Omental fat pad (tissue), 4 donors: ENCODE results near the gene POLR3E. TPM values are rescaled to one million over a fixed set of nuclear protein-coding genes. Genes with fewer than 3 reads are reported as not detected.

Experiments used
- ATAC-seq: fragments of 150-250 bp; one replicate; pipeline ENCODE4 v1.9.1; 2016; ENCODE audit warnings: mild to moderate bottlenecking, moderate library complexity; ENCODE audit not compliant: low FRiP score
- DNase-seq: peaks from one replicate; pipeline ENCODE4 v3.0.0-alpha.2; 2019; ENCODE audit warnings: low spot score
- total RNA-seq, 4 donors: library from RNA; depleted of rRNA; stranded (reverse); fragments of >200 nt; gene quantifications; one replicate each; pipeline ENCODE4 v1.1.0, GENCODE V29; 2016
- TF ChIP-seq, protein P1 (sequence below), 3 donors: fragments of 450-650 bp; IDR thresholded peaks; one replicate each; pipeline ENCODE4 v1.5.1; 2016 to 2017; ENCODE audit warnings: antibody characterized with exemption in 3 of 3, mild to moderate bottlenecking in 3 of 3, moderate library complexity in 2 of 3

The POLR3E gene
- total RNA-seq, 4 donors from 2014 or later = 46.3 to 73.4 (median 54.0) TPM

DNA sequence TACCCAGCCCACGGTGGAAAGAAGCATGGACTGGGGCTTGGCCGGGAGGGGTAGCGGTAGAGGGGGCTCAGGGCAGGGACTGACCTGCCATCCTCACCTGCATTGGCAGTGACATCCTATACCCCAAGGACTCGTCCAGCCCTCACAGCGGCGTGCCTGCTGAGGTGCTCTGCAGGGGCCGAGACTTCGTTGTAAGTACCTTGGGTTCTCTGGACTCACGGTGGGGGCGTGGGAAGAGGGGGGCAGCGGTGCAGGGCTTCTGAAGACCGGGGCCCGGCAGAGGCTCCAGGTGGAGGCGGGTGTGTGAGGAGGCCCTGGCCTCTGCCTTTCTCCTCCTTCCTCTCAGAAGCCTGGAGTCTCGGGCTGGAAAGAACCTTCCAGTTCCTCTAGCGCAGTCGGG lies 25.5 kb downstream of the POLR3E start:
- no peak for DNase-seq
- TF ChIP-seq, protein P1, sequence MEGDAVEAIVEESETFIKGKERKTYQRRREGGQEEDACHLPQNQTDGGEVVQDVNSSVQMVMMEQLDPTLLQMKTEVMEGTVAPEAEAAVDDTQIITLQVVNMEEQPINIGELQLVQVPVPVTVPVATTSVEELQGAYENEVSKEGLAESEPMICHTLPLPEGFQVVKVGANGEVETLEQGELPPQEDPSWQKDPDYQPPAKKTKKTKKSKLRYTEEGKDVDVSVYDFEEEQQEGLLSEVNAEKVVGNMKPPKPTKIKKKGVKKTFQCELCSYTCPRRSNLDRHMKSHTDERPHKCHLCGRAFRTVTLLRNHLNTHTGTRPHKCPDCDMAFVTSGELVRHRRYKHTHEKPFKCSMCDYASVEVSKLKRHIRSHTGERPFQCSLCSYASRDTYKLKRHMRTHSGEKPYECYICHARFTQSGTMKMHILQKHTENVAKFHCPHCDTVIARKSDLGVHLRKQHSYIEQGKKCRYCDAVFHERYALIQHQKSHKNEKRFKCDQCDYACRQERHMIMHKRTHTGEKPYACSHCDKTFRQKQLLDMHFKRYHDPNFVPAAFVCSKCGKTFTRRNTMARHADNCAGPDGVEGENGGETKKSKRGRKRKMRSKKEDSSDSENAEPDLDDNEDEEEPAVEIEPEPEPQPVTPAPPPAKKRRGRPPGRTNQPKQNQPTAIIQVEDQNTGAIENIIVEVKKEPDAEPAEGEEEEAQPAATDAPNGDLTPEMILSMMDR (IDR thresholded peaks at IDR 0.05) = no peak
- no peak for ATAC-seq

DNA sequence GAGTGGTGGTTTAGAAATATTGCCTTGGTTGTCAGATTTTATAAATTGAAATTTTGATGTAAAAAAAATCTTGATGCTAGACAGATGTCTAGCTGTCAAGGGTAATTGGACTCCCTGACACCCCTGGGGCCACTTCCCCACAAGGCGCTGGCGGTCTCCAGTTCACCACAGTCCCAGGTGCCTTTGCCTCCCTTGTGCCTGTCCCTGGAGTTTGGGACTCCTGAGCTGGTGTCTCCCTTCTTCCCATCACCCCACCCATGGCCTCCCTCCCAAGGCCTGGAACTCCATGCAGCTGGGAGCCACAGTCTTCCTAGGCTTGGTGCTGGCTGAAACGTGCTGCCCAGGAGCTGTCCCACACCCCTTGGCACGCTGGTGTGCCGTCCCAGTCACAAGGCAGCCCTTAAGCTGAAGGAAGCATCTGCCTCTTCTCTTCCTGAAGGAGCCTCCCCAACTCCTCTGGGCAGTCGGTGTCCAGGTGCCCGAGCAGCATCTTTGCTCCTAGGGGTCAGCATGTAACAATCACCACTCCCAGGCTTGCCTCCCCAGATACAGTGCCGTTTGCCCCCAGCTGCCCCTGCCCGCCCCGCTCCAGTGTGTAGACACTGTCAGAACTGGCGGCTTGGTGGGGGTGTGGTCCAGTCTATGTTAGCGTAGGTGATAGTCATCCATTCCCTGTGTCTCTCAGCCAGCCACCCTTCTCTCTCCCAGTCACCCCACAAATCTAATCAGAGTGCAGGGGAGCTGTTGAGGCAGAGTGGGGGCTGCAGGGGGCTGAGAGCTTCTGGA lies 26.2 kb downstream of the POLR3E start:
- DNase-seq (no peak), ATAC-seq (no peak)
- TF ChIP-seq, protein P1 (IDR thresholded peaks at IDR 0.05) = no peak

DNA sequence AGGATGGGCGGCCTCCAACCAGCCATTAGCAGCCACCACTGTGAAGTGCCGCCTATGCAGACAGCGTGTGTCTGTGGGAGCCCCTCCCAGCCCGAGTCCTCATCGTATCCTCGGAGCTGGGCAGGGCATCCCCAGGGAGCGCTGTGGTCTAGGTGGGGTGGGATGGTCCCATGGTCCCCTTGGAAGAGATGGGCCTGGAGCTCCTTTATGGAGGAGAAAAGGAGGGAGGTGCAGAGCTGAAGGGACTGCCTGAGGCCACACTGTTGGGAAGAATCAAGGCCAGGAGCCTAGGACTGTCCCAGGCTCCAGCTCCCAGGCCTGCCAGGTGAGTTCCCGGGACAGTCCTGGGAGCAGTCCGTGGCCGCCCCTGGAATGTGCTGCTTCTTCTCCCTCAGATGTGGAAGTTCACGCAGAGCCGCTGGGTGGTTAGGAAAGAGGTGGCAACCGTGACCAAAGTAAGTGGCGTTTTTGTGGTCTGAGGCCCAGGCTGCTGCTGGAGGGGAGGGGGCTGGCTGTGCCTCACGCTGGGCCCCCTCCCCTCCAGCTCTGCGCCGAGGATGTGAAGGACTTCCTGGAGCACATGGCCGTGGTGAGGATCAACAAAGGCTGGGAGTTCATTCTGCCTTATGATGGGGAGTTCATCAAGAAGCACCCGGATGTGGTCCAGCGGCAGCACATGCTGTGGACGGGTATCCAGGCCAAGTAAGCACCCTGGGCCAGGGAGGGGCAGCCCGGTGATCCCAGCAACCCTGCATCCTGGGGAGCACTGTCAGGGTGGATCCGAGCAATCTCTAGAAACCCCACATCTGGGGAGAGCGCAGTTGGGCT lies 27.0 kb downstream of the POLR3E start:
- TF ChIP-seq, protein P1 (IDR thresholded peaks at IDR 0.05) = no peak
- DNase-seq (no peak), ATAC-seq (no peak)

DNA sequence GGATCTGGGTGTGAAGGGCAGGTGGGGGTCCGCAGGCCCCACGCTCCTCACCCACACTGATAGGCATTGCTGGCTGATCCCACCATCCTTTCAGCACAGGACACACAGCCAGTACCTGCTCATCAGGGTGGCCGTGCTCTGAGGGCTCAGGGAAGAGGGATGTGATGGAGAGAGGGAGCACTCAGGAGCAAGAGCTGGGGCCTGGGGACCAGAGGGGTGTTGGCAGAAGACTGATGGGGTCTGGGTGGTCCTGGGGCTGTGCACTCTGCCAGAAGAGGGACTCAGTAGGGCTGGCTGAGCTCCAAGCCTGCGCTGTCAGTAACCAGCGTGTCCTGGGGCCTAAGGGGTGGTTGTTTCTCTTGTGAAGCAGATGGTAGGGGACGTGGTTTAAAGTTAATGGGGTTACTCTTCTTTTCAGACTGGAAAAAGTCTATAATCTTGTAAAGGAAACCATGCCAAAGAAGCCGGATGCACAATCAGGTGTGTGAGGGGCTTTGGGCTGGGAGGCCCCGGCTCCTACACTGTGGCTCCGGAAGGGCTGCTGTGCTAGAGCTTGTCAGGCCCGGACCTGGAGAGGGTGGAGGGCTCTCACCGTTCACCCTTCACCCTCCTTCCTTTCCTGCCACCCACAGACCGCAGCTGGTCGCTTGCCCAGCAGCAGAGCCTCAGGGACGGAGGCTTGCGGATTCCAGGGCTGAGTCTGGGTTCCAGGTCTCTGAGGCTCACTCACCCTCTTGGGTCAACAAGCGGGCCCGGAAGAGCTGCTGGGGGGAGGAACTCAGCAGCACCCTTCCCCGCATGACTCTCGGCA lies 27.8 kb downstream of the POLR3E start:
- no peak for DNase-seq
- TF ChIP-seq, protein P1 (IDR thresholded peaks at IDR 0.05) = no peak
- no peak for ATAC-seq

DNA sequence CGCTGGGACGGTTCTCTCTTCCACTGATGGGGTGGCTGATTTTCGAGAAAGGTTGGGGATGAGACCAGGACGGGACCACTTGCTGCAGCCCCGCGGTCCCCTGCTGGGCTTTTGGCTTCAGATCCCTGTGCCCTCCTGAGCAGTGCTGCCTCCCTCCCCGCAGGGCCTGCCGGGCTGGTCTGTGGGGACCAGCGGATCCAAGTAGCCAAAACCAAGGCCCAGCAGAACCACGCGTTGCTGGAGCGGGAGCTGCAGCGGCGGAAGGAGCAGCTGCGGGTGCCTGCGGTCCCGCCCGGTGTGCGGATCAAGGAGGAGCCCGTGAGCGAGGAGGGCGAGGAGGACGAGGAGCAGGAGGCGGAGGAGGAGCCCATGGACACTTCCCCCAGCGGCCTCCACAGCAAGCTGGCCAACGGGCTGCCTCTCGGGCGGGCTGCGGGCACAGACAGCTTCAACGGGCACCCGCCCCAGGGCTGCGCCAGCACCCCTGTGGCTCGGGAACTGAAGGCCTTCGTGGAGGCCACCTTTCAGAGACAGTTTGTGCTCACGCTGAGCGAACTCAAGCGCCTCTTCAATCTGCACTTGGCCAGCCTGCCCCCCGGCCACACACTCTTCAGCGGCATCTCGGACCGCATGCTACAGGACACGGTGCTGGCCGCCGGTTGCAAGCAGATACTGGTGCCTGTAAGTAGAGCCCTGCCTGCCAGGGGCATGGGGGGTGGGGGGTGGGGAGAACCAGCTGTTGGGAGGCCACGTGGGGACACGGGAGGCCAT lies 28.6 kb downstream of the POLR3E start:
- DNase-seq (no peak), ATAC-seq (no peak)
- TF ChIP-seq, protein P1 (IDR thresholded peaks at IDR 0.05) = no peak

DNA sequence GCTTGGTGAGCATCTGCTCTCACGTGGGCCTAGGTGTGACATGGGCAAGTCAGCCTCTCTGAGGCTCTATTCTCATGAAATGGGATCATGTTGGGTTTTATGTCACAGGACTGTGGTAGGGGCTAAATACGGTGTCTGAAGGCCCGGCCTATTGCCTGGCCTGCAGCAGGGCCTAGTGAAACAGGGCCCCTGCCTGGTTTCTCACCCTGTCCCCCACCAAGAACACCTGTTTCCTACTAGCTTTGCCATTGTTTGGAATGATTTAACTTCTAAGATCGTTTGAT lies 29.1 kb downstream of the POLR3E start:
- TF ChIP-seq, protein P1 (IDR thresholded peaks at IDR 0.05) = no peak
- no peak for DNase-seq
- no peak for ATAC-seq
